WTC11 (cell line): ENCODE measurements around the gene ING1. TPM values are rescaled to one million over a fixed set of nuclear protein-coding genes. Genes with fewer than 3 reads are reported as not detected.

Experiments
- ATAC-seq: fragments of 200-7000 bp; cut with Tn5 transposase; 2 replicates; pipeline ENCODE4 v1.10.0; 2021; ENCODE audit warnings: mild to moderate bottlenecking, moderate library complexity
- CTCF ChIA-PET: fragments of 300-600 bp; sonication (Branson Sonifier 250); formaldehyde crosslinking; loops from one replicate; lab custom pipeline; 2021; ENCODE audit warnings: antibody characterized with exemption; lab: Charles Lee
- POLR2A ChIA-PET: fragments of 350-600 bp; sonication (Branson Sonifier 250); formaldehyde crosslinking; loops from one replicate; lab custom pipeline; 2021; ENCODE audit warnings: antibody characterized with exemption; lab: Charles Lee
- DNase-seq: peaks from one replicate; pipeline ENCODE4 v3.0.0; 2021; ENCODE audit warnings: low spot score
- H3K27ac Mint-ChIP-seq: 2 replicates; pipeline ENCODE4 v1.8.0; 2021; ENCODE audit warnings: mixed read lengths
- H3K27me3 Mint-ChIP-seq: 2 replicates; pipeline ENCODE4 v1.8.0; 2021; ENCODE audit warnings: low read depth, mild to moderate bottlenecking, moderate library complexity, mixed read lengths
- H3K36me3 Mint-ChIP-seq: 2 replicates; pipeline ENCODE4 v1.8.0; 2021; ENCODE audit warnings: mixed read lengths
- H3K4me1 Mint-ChIP-seq: 2 replicates; pipeline ENCODE4 v1.8.0; 2022; ENCODE audit warnings: mixed read lengths
- H3K4me3 Mint-ChIP-seq: 2 replicates; pipeline ENCODE4 v1.8.0; 2021; ENCODE audit warnings: mild to moderate bottlenecking, moderate library complexity, mixed read lengths
- H3K9me3 Mint-ChIP-seq: 2 replicates; pipeline ENCODE4 v1.8.0; 2021; ENCODE audit warnings: mixed read lengths
- ATF1 ChIP-seq: sonication (generic); formaldehyde crosslinking; IDR thresholded peaks from 2 replicates; pipeline ENCODE4 v1.8.1; 2023; ENCODE audit warnings: mild to moderate bottlenecking, moderate library complexity, missing genetic modification reagents
- E2F1 ChIP-seq: sonication (generic); formaldehyde crosslinking; IDR thresholded peaks from 2 replicates; pipeline ENCODE4 v1.8.0; 2022; ENCODE audit warnings: mild to moderate bottlenecking, missing genetic modification reagents
- FOXP4 ChIP-seq: sonication (generic); formaldehyde crosslinking; IDR thresholded peaks from 2 replicates; pipeline ENCODE4 v1.8.0; 2022; ENCODE audit warnings: mild to moderate bottlenecking, missing genetic modification reagents
- GABPB1 ChIP-seq: sonication (generic); formaldehyde crosslinking; IDR thresholded peaks from 2 replicates; pipeline ENCODE4 v1.8.1; 2023; ENCODE audit warnings: mild to moderate bottlenecking, missing genetic modification reagents
- GTF2I ChIP-seq: fragments of 250-450 bp; sonication (Bioruptor Pico); conservative IDR thresholded peaks from 2 replicates; pipeline ENCODE4 v1.4.0; 2021; ENCODE audit warnings: mild to moderate bottlenecking
- HMGXB4 ChIP-seq: sonication (generic); formaldehyde crosslinking; IDR thresholded peaks from 2 replicates; pipeline ENCODE4 v1.8.1; 2023; ENCODE audit warnings: mild to moderate bottlenecking, moderate library complexity, missing genetic modification reagents
- IRF2 ChIP-seq: sonication (generic); formaldehyde crosslinking; IDR thresholded peaks from 2 replicates; pipeline ENCODE4 v1.8.0; 2022; ENCODE audit warnings: low read depth, missing genetic modification reagents, borderline replicate concordance
- MYBL2 ChIP-seq: sonication (generic); formaldehyde crosslinking; IDR thresholded peaks from 2 replicates; pipeline ENCODE4 v1.8.1; 2023; ENCODE audit warnings: mild to moderate bottlenecking, moderate library complexity, missing genetic modification reagents
- NR1H2 ChIP-seq: sonication (generic); formaldehyde crosslinking; IDR thresholded peaks from 2 replicates; pipeline ENCODE4 v1.9.0; 2021; ENCODE audit warnings: mild to moderate bottlenecking, moderate library complexity, missing genetic modification reagents
- PRRX2 ChIP-seq: fragments of 250-450 bp; sonication (Bioruptor Pico); IDR thresholded peaks from 2 replicates; pipeline ENCODE4 v1.8.0; 2021; ENCODE audit warnings: mild to moderate bottlenecking
- SMAD3 ChIP-seq: sonication (generic); formaldehyde crosslinking; IDR thresholded peaks from 2 replicates; pipeline ENCODE4 v1.8.0; 2022; ENCODE audit warnings: missing genetic modification reagents, mild to moderate bottlenecking, borderline replicate concordance
- SOX15 ChIP-seq: fragments of 250-450 bp; sonication (Bioruptor Pico); IDR thresholded peaks from 2 replicates; pipeline ENCODE4 v1.9.0; 2021; ENCODE audit warnings: mild to moderate bottlenecking
- TCF7 ChIP-seq: sonication (generic); formaldehyde crosslinking; IDR thresholded peaks from 2 replicates; pipeline ENCODE4 v1.8.0; 2022; ENCODE audit warnings: mild to moderate bottlenecking, low read depth, missing genetic modification reagents, moderate library complexity
- TEAD1 ChIP-seq: sonication (generic); formaldehyde crosslinking; IDR thresholded peaks from 2 replicates; pipeline ENCODE4 v1.8.0; 2022; ENCODE audit warnings: mild to moderate bottlenecking, missing genetic modification reagents
- ZNF121 ChIP-seq: sonication (generic); formaldehyde crosslinking; IDR thresholded peaks from 2 replicates; pipeline ENCODE4 v1.8.0; 2023; ENCODE audit warnings: missing genetic modification reagents
- ZNF423 ChIP-seq: fragments of 250-450 bp; sonication (Bioruptor Pico); IDR thresholded peaks from 2 replicates; pipeline ENCODE4 v2.1.2; 2022; ENCODE audit warnings: mild to moderate bottlenecking, moderate library complexity
- ZNF425 ChIP-seq: fragments of 250-450 bp; sonication (Bioruptor Pico); conservative IDR thresholded peaks from 2 replicates; pipeline ENCODE4 v1.9.0; 2021; ENCODE audit warnings: mild to moderate bottlenecking
- total RNA-seq: library from RNA; stranded (reverse); gene quantifications from 3 replicates; pipeline ENCODE4 v1.2.3, GENCODE V29; 2021
- TF ChIP-seq, protein P1 (sequence below): sonication (generic); formaldehyde crosslinking; IDR thresholded peaks from 2 replicates; pipeline ENCODE4 v1.8.1; 2022; ENCODE audit warnings: low read depth, mild to moderate bottlenecking, moderate library complexity, missing genetic modification reagents, borderline replicate concordance
- TF ChIP-seq, protein P2 (sequence below): sonication (generic); formaldehyde crosslinking; IDR thresholded peaks from 2 replicates; pipeline ENCODE4 v1.8.1; 2023; ENCODE audit warnings: mild to moderate bottlenecking, missing genetic modification reagents

Gene ING1
- total RNA-seq, 1 experiment from 2014 or later, result 26.2 TPM

- TF ChIP-seq GABPB1 (CRISPR knock-in tag) (no peak), MYBL2 (CRISPR knock-in tag) (no peak), PRRX2 (CRISPR knock-in tag) (no peak), FOXP4 (CRISPR knock-in tag) (no peak), ZNF121 (CRISPR knock-in tag) (no peak), NR1H2 (no peak), SMAD3 (CRISPR knock-in tag) (no peak), TCF7 (CRISPR knock-in tag) (no peak)
Measured at GRCh38 chr13:110683921-110684320, 29.6 kb upstream of the ING1 start (continued).

DNA sequence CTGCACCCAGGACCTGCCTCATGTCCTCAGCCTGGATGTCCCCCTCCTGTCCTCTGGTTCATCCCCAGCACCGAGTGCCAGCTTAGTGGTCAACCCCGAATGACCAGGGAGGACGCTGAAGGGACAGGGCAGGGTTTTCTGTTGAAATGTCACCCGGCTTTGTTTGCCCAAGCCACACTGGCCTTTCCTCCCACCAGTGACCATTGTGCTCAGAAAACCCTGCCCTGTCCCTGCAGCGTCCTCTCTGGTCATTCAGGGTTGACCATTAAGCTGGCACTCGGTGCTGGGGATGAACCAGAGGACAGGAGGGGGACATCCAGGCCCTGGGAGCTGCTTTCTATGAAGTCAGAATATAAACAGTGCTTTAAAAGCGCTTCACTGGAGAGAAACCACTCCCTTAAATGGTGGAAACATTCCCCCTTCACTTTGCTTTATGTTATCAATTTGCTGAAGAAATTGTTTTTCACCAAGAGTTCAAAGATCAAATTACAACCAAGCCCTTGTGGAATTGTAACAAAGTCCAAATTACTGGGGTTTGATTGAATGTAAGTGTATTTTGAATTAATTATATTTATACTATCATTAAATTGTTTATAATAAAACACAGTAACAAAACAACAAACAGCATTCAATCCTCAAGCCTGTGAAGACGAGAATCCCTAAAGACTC is 29.0 kb upstream of the ING1 start:
- Mint-ChIP-seq H3K27ac (no peak overlapping the region), H3K9me3 (no peaks in the 10 kb centered on the region), H3K36me3 (peaks cover 26% of the 10 kb centered on the region), H3K4me3 (no peak overlapping the region), H3K4me1 (no peaks in the 10 kb centered on the region), H3K27me3 (no peaks in the 10 kb centered on the region)
- ATAC-seq, result no peak
- CTCF ChIA-PET, result no interaction called here
- no peak for DNase-seq
- POLR2A ChIA-PET, result no interaction called here
- no peak for TF ChIP-seq GTF2I (CRISPR knock-in tag)
- no peak for TF ChIP-seq SOX15 (CRISPR knock-in tag)
- TF ChIP-seq, protein P1, sequence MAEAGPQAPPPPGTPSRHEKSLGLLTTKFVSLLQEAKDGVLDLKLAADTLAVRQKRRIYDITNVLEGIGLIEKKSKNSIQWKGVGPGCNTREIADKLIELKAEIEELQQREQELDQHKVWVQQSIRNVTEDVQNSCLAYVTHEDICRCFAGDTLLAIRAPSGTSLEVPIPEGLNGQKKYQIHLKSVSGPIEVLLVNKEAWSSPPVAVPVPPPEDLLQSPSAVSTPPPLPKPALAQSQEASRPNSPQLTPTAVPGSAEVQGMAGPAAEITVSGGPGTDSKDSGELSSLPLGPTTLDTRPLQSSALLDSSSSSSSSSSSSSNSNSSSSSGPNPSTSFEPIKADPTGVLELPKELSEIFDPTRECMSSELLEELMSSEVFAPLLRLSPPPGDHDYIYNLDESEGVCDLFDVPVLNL, result no peak
- TF ChIP-seq ATF1 (CRISPR knock-in tag), result no peak
- TF ChIP-seq E2F1 (CRISPR knock-in tag), result no peak

- Mint-ChIP-seq H3K27me3 (no peaks in the 10 kb centered on the region), H3K27ac (0 out of 2 replicates have a peak overlapping the region, but pooled peaks have one; percentile 10), H3K36me3 (peaks cover 24% of the 10 kb centered on the region), H3K9me3 (no peaks in the 10 kb centered on the region), H3K4me1 (no peaks in the 10 kb centered on the region), H3K4me3 (no peak overlapping the region)
- ATAC-seq, result no peak
- CTCF ChIA-PET, result no interaction called here
- no peak for DNase-seq
- POLR2A ChIA-PET, result no interaction called here
- TF ChIP-seq, protein P2, sequence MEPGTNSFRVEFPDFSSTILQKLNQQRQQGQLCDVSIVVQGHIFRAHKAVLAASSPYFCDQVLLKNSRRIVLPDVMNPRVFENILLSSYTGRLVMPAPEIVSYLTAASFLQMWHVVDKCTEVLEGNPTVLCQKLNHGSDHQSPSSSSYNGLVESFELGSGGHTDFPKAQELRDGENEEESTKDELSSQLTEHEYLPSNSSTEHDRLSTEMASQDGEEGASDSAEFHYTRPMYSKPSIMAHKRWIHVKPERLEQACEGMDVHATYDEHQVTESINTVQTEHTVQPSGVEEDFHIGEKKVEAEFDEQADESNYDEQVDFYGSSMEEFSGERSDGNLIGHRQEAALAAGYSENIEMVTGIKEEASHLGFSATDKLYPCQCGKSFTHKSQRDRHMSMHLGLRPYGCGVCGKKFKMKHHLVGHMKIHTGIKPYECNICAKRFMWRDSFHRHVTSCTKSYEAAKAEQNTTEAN (CRISPR knock-in tag), result no peak
- TF ChIP-seq IRF2 (CRISPR knock-in tag), result no peak
- no peak for TF ChIP-seq MYBL2 (CRISPR knock-in tag)
- no peak for TF ChIP-seq HMGXB4
- no peak for TF ChIP-seq TEAD1 (CRISPR knock-in tag)
- TF ChIP-seq ZNF423, result no peak
- no peak for TF ChIP-seq ZNF425 (CRISPR knock-in tag)
Measured at GRCh38 chr13:110685305-110686020, 28.0 kb upstream of the ING1 start.
